GM23338 (cell line): ENCODE measurements around the gene SCGB1A1. TPM values are rescaled to one million over a fixed set of nuclear protein-coding genes. Genes with fewer than 3 reads are reported as not detected.

Experiments used
- ATAC-seq: fragments of 200-7000 bp; cut with Tn5 transposase; 3 replicates; pipeline ENCODE4 v1.9.1; 2020
- DNase-seq: peaks from one replicate; pipeline ENCODE4 v3.0.0-alpha.2; 2015; ENCODE audit warnings: low spot score
- H2AFZ ChIP-seq: fragments of 200-600 bp; sonication (generic); 2 replicates; pipeline ENCODE4 v1.8.0; 2016; ENCODE audit warnings: antibody characterized with exemption, mild to moderate bottlenecking, moderate library complexity
- H3F3A ChIP-seq: fragments of 200-600 bp; sonication (generic); replicated peaks from 2 replicates; pipeline ENCODE4 v1.8.0; 2017; ENCODE audit warnings: antibody characterized with exemption, mixed run types, low read depth
- H3K27ac ChIP-seq: fragments of 200-600 bp; sonication (generic); 2 replicates; pipeline ENCODE4 v1.6.1; 2016; ENCODE audit warnings: low read depth
- H3K27me3 ChIP-seq: fragments of 200-600 bp; sonication (generic); 2 replicates; pipeline ENCODE4 v1.8.0; 2016; ENCODE audit warnings: mild to moderate bottlenecking, mixed run types, moderate library complexity; ENCODE audit not compliant: insufficient read depth
- H3K36me3 ChIP-seq: fragments of 200-600 bp; sonication (generic); 2 replicates; pipeline ENCODE4 v1.8.0; 2016; ENCODE audit warnings: mild to moderate bottlenecking; ENCODE audit not compliant: insufficient read depth
- H3K4me1 ChIP-seq: fragments of 200-600 bp; sonication (generic); 2 replicates; pipeline ENCODE4 v1.8.0; 2016; ENCODE audit warnings: mild to moderate bottlenecking, moderate library complexity; ENCODE audit not compliant: insufficient read depth
- H3K4me2 ChIP-seq: fragments of 200-600 bp; sonication (generic); 2 replicates; pipeline ENCODE4 v1.7.1; 2017; ENCODE audit warnings: mixed run types
- H3K4me3 ChIP-seq: fragments of 200-600 bp; sonication (generic); 2 replicates; pipeline ENCODE4 v1.6.1; 2016; ENCODE audit warnings: mixed run types
- H3K79me2 ChIP-seq: fragments of 200-600 bp; sonication (generic); replicated peaks from 2 replicates; pipeline ENCODE4 v1.8.0; 2017; ENCODE audit warnings: mild to moderate bottlenecking; ENCODE audit not compliant: insufficient read depth
- H3K9me2 ChIP-seq: fragments of 200-600 bp; sonication (generic); 2 replicates; pipeline ENCODE4 v1.8.0; 2017; ENCODE audit not compliant: insufficient read depth
- H4K20me1 ChIP-seq: fragments of 200-600 bp; sonication (generic); replicated peaks from 2 replicates; pipeline ENCODE4 v1.8.0; 2017; ENCODE audit warnings: mild to moderate bottlenecking; ENCODE audit not compliant: insufficient read depth
- H3K27ac Mint-ChIP-seq: 2 replicates; pipeline ENCODE4 v1.8.0; 2020; ENCODE audit warnings: inconsistent platforms, mild to moderate bottlenecking, moderate library complexity, mixed read lengths
- H3K27me3 Mint-ChIP-seq: 3 replicates; pipeline ENCODE4 v1.8.0; 2022; ENCODE audit warnings: low read depth, mild to moderate bottlenecking, moderate library complexity, mixed read lengths, inconsistent platforms; ENCODE audit not compliant: insufficient read depth, poor library complexity
- H3K36me3 Mint-ChIP-seq: 3 replicates; pipeline ENCODE4 v1.8.0; 2021; ENCODE audit warnings: low read depth, mild to moderate bottlenecking, inconsistent platforms, moderate library complexity, mixed read lengths
- H3K4me1 Mint-ChIP-seq: 3 replicates; pipeline ENCODE4 v1.8.0; 2020; ENCODE audit warnings: mild to moderate bottlenecking, inconsistent platforms, mixed read lengths
- H3K4me3 Mint-ChIP-seq: 3 replicates; pipeline ENCODE4 v1.8.0; 2021; ENCODE audit warnings: moderate library complexity, mild to moderate bottlenecking, inconsistent platforms, mixed read lengths
- H3K9me3 Mint-ChIP-seq: 3 replicates; pipeline ENCODE4 v1.8.0; 2020; ENCODE audit warnings: moderate library complexity, mild to moderate bottlenecking, inconsistent platforms, mixed read lengths
- CREB1 ChIP-seq: fragments of 250-450 bp; sonication (Bioruptor Pico); IDR thresholded peaks from 2 replicates; pipeline ENCODE4 v1.5.0; 2020; ENCODE audit warnings: low read depth, mild to moderate bottlenecking, moderate library complexity
- ETS1 ChIP-seq: IDR thresholded peaks from 2 replicates; pipeline ENCODE4 v1.6.1; 2016; ENCODE audit warnings: antibody characterized with exemption
- EZH2 ChIP-seq: fragments of 200-600 bp; sonication (generic); IDR thresholded peaks from one replicate; pipeline ENCODE4 v1.8.0; 2017; ENCODE audit warnings: antibody characterized with exemption, mild to moderate bottlenecking, low read depth; ENCODE audit not compliant: unreplicated experiment
- EZH2phosphoT487 ChIP-seq: fragments of 200-600 bp; sonication (generic); IDR thresholded peaks from one replicate; pipeline ENCODE4 v1.8.1; 2018; ENCODE audit warnings: antibody characterized with exemption; ENCODE audit not compliant: unreplicated experiment
- JUNB ChIP-seq: IDR thresholded peaks from one replicate; pipeline ENCODE4 v1.6.1; 2016; ENCODE audit warnings: antibody characterized with exemption; ENCODE audit not compliant: unreplicated experiment
- NANOG ChIP-seq: IDR thresholded peaks from 2 replicates; pipeline ENCODE4 v1.6.1; 2016; ENCODE audit warnings: antibody characterized with exemption, borderline replicate concordance
- POLR2AphosphoS5 ChIP-seq: IDR thresholded peaks from 2 replicates; pipeline ENCODE4 v1.6.1; 2016; ENCODE audit warnings: antibody characterized with exemption, low read depth
- STAT1 ChIP-seq: IDR thresholded peaks from one replicate; pipeline ENCODE4 v1.6.1; 2016; ENCODE audit warnings: antibody characterized with exemption; ENCODE audit not compliant: unreplicated experiment
- ZNF114 ChIP-seq: fragments of 250-450 bp; sonication (Bioruptor Pico); IDR thresholded peaks from 2 replicates; pipeline ENCODE4 v1.5.0; 2020; ENCODE audit warnings: mild to moderate bottlenecking, moderate library complexity
- ZNF331 ChIP-seq: fragments of 250-450 bp; sonication (Bioruptor Pico); IDR thresholded peaks from 2 replicates; pipeline ENCODE4 v1.5.0; 2020; ENCODE audit warnings: low read depth, mild to moderate bottlenecking, moderate library complexity
- polyA plus RNA-seq: library from polyadenylated mRNA; unstranded; fragments of >200 nt; fragmentation: Nextera tagmentation; extraction: Ambion mirVana; gene quantifications from 2 replicates; pipeline ENCODE4 v1.2.1, GENCODE V29; 2016
- total RNA-seq: library from RNA; depleted of rRNA; stranded (reverse); fragments of >200 nt; shearing (Covaris generic); gene quantifications from 2 replicates; pipeline ENCODE4 v1.2.3, GENCODE V29; 2014
- TF ChIP-seq, protein P1 (sequence below): fragments of 250-450 bp; sonication (Bioruptor Pico); IDR thresholded peaks from 2 replicates; pipeline ENCODE4 v1.5.0; 2020; ENCODE audit warnings: mild to moderate bottlenecking, moderate library complexity
- TF ChIP-seq, protein P2 (sequence below): IDR thresholded peaks from one replicate; pipeline ENCODE4 v1.6.1; 2018; ENCODE audit warnings: antibody characterized with exemption; ENCODE audit not compliant: unreplicated experiment
- TF ChIP-seq, protein P3 (sequence below), 2 experiments: fragments of 200-600 bp in 1 of 2; sonication (generic) in 1 of 2; conservative IDR thresholded peaks; 2 replicates each; pipeline versions ENCODE4 v1.5.1 to v1.6.1; 2016 to 2017; ENCODE audit warnings: antibody characterized with exemption in 2 of 2, low read depth in 2 of 2, mild to moderate bottlenecking in 2 of 2, moderate library complexity in 1 of 2

Gene SCGB1A1
- total and polyA plus RNA-seq, 2 experiments from 2014 or later: not detected

DNA sequence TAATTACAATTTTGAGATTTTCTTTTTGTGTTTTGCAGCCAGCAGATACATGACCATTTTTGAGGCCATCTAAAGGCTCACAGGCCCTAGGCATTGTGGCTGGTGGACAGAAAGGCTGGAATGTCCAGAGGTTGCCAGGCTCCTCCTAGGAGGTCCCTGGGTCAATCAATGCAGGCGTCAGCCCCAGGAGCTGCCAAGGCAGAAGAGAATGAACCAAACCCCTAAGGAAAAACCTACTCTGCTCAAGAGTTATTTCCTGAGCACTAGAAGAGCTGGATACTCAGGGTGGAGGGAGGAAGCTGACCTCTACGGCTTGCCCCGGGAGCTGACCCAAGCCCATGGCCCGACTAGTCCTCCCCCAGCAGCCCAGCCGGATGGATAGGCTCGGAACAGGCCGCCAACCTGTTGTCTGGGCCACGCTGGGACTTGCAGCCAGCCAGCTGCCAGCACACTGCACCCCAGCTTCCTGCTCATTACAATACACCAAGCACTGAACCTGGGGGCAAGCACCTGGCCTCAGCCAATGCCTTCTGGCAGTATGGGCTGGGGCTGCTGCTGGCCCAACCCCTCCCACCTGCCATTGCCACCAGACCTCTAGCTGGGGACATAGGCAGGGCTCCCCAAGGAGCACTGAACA is 5.7 kb upstream of the SCGB1A1 start:
- peak; percentile 49; the same call in 2 of the 3 replicates for ATAC-seq
- H2AFZ ChIP-seq: no peak overlapping the region
- no peak for TF ChIP-seq ETS1
- TF ChIP-seq ZNF331 (CRISPR knock-in tag): no peak
- TF ChIP-seq, protein P1, sequence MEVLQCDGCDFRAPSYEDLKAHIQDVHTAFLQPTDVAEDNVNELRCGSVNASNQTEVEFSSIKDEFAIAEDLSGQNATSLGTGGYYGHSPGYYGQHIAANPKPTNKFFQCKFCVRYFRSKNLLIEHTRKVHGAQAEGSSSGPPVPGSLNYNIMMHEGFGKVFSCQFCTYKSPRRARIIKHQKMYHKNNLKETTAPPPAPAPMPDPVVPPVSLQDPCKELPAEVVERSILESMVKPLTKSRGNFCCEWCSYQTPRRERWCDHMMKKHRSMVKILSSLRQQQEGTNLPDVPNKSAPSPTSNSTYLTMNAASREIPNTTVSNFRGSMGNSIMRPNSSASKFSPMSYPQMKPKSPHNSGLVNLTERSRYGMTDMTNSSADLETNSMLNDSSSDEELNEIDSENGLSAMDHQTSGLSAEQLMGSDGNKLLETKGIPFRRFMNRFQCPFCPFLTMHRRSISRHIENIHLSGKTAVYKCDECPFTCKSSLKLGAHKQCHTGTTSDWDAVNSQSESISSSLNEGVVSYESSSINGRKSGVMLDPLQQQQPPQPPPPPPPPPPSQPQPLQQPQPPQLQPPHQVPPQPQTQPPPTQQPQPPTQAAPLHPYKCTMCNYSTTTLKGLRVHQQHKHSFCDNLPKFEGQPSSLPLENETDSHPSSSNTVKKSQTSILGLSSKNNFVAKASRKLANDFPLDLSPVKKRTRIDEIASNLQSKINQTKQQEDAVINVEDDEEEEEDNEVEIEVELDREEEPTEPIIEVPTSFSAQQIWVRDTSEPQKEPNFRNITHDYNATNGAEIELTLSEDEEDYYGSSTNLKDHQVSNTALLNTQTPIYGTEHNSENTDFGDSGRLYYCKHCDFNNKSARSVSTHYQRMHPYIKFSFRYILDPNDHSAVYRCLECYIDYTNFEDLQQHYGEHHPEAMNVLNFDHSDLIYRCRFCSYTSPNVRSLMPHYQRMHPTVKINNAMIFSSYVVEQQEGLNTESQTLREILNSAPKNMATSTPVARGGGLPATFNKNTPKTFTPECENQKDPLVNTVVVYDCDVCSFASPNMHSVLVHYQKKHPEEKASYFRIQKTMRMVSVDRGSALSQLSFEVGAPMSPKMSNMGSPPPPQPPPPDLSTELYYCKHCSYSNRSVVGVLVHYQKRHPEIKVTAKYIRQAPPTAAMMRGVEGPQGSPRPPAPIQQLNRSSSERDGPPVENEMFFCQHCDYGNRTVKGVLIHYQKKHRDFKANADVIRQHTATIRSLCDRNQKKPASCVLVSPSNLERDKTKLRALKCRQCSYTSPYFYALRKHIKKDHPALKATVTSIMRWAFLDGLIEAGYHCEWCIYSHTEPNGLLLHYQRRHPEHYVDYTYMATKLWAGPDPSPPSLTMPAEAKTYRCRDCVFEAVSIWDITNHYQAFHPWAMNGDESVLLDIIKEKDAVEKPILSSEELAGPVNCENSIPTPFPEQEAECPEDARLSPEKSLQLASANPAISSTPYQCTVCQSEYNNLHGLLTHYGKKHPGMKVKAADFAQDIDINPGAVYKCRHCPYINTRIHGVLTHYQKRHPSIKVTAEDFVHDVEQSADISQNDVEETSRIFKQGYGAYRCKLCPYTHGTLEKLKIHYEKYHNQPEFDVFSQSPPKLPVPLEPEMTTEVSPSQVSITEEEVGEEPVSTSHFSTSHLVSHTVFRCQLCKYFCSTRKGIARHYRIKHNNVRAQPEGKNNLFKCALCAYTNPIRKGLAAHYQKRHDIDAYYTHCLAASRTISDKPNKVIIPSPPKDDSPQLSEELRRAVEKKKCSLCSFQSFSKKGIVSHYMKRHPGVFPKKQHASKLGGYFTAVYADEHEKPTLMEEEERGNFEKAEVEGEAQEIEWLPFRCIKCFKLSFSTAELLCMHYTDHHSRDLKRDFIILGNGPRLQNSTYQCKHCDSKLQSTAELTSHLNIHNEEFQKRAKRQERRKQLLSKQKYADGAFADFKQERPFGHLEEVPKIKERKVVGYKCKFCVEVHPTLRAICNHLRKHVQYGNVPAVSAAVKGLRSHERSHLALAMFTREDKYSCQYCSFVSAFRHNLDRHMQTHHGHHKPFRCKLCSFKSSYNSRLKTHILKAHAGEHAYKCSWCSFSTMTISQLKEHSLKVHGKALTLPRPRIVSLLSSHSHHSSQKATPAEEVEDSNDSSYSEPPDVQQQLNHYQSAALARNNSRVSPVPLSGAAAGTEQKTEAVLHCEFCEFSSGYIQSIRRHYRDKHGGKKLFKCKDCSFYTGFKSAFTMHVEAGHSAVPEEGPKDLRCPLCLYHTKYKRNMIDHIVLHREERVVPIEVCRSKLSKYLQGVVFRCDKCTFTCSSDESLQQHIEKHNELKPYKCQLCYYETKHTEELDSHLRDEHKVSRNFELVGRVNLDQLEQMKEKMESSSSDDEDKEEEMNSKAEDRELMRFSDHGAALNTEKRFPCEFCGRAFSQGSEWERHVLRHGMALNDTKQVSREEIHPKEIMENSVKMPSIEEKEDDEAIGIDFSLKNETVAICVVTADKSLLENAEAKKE: no peak
- no peak for TF ChIP-seq EZH2
- TF ChIP-seq, protein P2, sequence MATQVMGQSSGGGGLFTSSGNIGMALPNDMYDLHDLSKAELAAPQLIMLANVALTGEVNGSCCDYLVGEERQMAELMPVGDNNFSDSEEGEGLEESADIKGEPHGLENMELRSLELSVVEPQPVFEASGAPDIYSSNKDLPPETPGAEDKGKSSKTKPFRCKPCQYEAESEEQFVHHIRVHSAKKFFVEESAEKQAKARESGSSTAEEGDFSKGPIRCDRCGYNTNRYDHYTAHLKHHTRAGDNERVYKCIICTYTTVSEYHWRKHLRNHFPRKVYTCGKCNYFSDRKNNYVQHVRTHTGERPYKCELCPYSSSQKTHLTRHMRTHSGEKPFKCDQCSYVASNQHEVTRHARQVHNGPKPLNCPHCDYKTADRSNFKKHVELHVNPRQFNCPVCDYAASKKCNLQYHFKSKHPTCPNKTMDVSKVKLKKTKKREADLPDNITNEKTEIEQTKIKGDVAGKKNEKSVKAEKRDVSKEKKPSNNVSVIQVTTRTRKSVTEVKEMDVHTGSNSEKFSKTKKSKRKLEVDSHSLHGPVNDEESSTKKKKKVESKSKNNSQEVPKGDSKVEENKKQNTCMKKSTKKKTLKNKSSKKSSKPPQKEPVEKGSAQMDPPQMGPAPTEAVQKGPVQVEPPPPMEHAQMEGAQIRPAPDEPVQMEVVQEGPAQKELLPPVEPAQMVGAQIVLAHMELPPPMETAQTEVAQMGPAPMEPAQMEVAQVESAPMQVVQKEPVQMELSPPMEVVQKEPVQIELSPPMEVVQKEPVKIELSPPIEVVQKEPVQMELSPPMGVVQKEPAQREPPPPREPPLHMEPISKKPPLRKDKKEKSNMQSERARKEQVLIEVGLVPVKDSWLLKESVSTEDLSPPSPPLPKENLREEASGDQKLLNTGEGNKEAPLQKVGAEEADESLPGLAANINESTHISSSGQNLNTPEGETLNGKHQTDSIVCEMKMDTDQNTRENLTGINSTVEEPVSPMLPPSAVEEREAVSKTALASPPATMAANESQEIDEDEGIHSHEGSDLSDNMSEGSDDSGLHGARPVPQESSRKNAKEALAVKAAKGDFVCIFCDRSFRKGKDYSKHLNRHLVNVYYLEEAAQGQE: no peak
- no peak for TF ChIP-seq NANOG
- no peak for TF ChIP-seq ZNF114 (CRISPR knock-in tag)
- TF ChIP-seq CREB1 (CRISPR knock-in tag): no peak
- TF ChIP-seq, protein P3, sequence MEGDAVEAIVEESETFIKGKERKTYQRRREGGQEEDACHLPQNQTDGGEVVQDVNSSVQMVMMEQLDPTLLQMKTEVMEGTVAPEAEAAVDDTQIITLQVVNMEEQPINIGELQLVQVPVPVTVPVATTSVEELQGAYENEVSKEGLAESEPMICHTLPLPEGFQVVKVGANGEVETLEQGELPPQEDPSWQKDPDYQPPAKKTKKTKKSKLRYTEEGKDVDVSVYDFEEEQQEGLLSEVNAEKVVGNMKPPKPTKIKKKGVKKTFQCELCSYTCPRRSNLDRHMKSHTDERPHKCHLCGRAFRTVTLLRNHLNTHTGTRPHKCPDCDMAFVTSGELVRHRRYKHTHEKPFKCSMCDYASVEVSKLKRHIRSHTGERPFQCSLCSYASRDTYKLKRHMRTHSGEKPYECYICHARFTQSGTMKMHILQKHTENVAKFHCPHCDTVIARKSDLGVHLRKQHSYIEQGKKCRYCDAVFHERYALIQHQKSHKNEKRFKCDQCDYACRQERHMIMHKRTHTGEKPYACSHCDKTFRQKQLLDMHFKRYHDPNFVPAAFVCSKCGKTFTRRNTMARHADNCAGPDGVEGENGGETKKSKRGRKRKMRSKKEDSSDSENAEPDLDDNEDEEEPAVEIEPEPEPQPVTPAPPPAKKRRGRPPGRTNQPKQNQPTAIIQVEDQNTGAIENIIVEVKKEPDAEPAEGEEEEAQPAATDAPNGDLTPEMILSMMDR (conservative IDR thresholded peaks at IDR 0.05; ENCODE audit: low read depth in 2 of 2): no peak
- TF ChIP-seq POLR2AphosphoS5: no peak
- no peak for TF ChIP-seq STAT1
- no peak for TF ChIP-seq EZH2phosphoT487
- TF ChIP-seq JUNB: no peak

More for the DNA sequence above, 5.7 kb upstream of the SCGB1A1 start:
- no peaks in the 10 kb centered on the region for H3K9me2 ChIP-seq
- Mint-ChIP-seq H3K4me3 (no peak overlapping the region), H3K4me1 (no peaks in the 10 kb centered on the region), H3K36me3 (no peaks in the 10 kb centered on the region), H3K27me3 (peaks cover 2% of the 10 kb centered on the region), H3K27ac (no peak overlapping the region), H3K9me3 (no peaks in the 10 kb centered on the region)
- H3K4me1 ChIP-seq: no peaks in the 10 kb centered on the region
- H3F3A ChIP-seq: no peaks in the 10 kb centered on the region
- DNase-seq: no peak
- no peaks in the 10 kb centered on the region for H3K27me3 ChIP-seq
- H3K79me2 ChIP-seq: no peaks in the 10 kb centered on the region
- H3K36me3 ChIP-seq: no peaks in the 10 kb centered on the region
- no peak overlapping the region for H3K27ac ChIP-seq
- no peak overlapping the region for H3K4me2 ChIP-seq
- H4K20me1 ChIP-seq: no peaks in the 10 kb centered on the region
- H3K4me3 ChIP-seq: no peak overlapping the region
